AG09319 (cell line): Measurements from ENCODE around the gene EIF2B4.

Experiments
- DNase-seq: peaks from one replicate; pipeline ENCODE4 v3.0.0-alpha.2; 2010; ENCODE audit warnings: low read depth; ENCODE audit errors: extremely low read depth
- TF ChIP-seq, protein P1 (sequence below): IDR thresholded peaks from 2 replicates; pipeline ENCODE4 v1.5.1; 2011; ENCODE audit warnings: low read depth, mild to moderate bottlenecking, inconsistent platforms, low read length, moderate library complexity

Gene EIF2B4

DNA sequence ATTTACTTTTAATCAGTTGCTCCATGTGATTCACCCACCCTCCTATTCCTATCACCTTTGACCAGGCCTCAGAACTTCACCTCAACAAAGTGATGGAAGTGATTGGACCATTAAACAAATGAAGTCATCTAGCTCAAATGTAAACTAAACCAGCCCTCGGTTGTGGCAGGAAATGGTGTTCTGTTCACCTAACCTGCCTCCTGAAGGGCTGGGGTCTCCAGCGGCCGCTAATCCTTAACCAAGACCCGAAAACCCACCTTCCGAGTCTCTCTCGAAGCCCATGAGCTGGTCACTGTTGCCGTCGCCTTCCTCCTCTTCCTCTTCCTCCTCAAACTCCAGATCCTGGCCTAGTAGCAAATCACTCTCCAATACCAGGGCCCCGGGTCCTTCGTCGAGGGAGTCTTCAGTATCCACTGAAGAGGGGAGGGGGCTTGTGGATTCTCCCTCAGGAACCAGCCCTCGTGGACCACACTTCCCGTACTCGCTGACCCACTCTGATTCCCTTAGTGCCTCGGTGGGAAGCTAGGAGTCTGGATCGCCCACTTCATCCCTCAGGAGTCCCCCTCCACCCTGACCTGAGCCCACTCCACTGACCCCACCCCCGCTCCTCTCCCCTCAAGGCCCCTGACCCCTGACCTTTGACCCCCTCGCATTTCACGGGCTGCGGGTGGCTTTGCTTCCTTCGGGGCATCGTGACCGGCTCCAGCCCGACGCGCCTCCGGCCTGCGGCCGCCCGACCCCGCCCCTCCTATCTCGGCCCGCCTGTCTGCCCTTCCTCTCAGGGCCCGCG lies 9.9 kb upstream of the EIF2B4 start:
- TF ChIP-seq, protein P1, sequence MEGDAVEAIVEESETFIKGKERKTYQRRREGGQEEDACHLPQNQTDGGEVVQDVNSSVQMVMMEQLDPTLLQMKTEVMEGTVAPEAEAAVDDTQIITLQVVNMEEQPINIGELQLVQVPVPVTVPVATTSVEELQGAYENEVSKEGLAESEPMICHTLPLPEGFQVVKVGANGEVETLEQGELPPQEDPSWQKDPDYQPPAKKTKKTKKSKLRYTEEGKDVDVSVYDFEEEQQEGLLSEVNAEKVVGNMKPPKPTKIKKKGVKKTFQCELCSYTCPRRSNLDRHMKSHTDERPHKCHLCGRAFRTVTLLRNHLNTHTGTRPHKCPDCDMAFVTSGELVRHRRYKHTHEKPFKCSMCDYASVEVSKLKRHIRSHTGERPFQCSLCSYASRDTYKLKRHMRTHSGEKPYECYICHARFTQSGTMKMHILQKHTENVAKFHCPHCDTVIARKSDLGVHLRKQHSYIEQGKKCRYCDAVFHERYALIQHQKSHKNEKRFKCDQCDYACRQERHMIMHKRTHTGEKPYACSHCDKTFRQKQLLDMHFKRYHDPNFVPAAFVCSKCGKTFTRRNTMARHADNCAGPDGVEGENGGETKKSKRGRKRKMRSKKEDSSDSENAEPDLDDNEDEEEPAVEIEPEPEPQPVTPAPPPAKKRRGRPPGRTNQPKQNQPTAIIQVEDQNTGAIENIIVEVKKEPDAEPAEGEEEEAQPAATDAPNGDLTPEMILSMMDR, result no peak
- no peak for DNase-seq

DNA sequence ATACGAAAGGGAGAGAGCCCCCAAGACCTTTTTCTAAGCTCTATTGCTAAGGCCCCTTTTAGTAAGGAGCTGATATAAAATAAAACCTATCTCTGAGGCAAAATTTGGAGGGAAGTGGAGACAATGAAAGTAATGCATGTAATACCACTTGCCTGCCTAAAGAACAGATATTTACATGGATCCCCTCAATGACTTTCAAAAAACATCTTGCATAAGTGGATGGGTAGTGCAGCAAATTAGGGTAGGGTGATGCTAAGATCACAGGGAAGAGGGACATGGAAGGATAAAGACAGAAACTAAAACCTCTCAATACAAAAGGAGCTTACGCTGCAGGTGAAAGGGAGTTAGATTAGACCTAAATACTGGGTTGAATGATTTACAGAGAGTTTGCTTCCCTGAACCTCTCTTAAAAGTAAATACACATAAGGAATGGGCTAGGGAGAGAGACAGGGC lies 9.3 kb upstream of the EIF2B4 start:
- TF ChIP-seq, protein P1, result no peak
- no peak for DNase-seq

DNA sequence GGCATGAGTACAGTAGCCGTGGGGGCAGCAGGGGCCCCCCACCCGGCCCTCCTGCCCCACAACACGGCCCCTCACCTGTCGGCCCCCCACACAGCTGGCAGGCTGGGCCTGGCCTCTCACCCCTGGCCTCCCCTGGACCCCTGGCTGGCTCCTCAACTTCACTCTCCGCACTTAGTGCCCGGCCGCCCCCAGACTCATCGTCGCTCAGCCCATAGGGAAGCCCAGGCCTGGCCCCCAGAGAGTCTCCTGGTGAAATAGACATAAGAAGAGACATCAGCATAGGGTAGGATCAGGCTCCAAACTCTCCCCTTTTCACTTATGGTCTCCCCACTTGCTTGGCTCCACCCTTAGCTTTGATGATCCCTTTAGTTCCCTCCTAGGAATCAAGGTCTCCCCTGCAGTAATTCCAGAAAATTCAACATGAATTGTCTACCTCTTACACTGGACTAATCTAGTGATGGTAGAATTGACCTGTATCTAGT lies 8.7 kb upstream of the EIF2B4 start:
- TF ChIP-seq, protein P1, result no peak
- DNase-seq, result no peak

DNA sequence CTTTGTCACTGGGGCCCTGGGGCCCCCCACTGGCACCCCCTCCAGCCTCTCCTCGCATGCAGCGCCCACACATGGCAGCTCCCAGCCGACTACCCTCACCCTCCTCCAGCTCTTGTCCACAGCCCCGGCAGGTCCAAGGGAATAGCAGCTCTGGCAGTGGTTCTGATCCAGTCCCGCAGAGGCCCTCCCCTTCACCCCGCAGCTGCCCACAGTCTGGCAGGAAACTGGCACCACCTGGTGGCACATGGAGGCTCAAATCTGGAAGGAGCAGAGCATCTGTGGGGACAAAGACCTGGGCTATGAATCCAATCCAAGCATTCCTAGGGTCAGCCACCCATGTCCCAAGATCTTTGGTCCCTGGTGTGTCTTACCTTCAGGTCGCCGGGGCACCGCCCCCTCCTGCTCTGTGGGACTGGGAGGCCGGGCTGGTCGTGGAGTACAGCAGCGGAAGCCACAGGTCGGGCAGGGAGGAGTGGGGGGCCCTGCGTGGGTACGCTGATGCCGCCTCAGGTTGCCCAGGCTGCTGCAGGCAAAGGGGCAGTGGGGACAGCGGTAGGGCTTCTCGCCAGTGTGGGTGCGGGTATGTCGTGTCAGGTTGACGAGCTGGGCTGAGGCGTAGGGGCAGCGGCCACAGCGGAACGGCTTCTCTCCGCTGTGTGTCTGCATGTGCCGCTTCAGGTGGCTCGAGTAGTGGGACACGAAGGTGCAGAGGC lies 8.1 kb upstream of the EIF2B4 start:
- TF ChIP-seq, protein P1, result peak; percentile 21; the same call in 1 of the 2 replicates
- DNase-seq, result no peak

GRCh38 chr2:27377618-27378095 lies 7.5 kb upstream of the EIF2B4 start:
- TF ChIP-seq, protein P1, result no peak
- DNase-seq, result no peak

- TF ChIP-seq, protein P1, result no peak
- DNase-seq, result no peak
Measured at GRCh38 chr2:27376866-27377617, 6.9 kb upstream of the EIF2B4 start.
